ENCODE results near the gene CYP19A1. TPM values are rescaled to one million over a fixed set of nuclear protein-coding genes. Genes with fewer than 3 reads are reported as not detected.

CYP19A1 gene
- total and polyA plus RNA-seq, 7 donors = 0.10 to 0.71 (median 0.41) TPM; not detected in 4

DNA sequence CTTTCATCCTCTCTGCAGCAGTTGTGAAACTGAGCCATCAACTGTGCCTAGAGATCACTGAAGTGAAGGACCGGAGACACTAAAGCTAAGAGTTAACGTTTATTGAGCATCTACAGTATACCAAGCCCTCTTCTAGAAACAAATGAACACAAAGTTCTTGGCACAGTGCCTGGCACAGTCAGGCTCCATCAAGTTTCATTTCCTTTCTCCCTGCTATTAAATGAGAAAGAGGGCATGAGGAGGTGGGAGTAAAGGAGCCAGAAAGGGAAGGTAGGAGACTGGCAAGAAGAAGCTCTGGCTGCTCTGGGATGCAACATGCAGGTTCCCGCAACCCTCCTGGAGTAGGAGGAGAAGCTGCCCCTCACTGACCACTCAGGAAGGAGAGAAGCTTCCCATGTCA lies 30.6 kb downstream of the CYP19A1 start:
- no peaks in the 10 kb centered on the region for H3K27me3 ChIP-seq
- no peak overlapping the region for H3K4me3 ChIP-seq
- no peaks in the 10 kb centered on the region for H3K4me1 ChIP-seq
- H3K27ac ChIP-seq = no peak overlapping the region
- H3K9me3 ChIP-seq = no peaks in the 10 kb centered on the region
- DNase-seq = no peak
- intact Hi-C loops (cut with DNase I) = no loop called here
- no peak for TF ChIP-seq EP300 (IDR thresholded peaks at IDR 0.05)
- no peak for TF ChIP-seq POLR2AphosphoS5 (IDR thresholded peaks at IDR 0.05)
- TF ChIP-seq, protein P1, sequence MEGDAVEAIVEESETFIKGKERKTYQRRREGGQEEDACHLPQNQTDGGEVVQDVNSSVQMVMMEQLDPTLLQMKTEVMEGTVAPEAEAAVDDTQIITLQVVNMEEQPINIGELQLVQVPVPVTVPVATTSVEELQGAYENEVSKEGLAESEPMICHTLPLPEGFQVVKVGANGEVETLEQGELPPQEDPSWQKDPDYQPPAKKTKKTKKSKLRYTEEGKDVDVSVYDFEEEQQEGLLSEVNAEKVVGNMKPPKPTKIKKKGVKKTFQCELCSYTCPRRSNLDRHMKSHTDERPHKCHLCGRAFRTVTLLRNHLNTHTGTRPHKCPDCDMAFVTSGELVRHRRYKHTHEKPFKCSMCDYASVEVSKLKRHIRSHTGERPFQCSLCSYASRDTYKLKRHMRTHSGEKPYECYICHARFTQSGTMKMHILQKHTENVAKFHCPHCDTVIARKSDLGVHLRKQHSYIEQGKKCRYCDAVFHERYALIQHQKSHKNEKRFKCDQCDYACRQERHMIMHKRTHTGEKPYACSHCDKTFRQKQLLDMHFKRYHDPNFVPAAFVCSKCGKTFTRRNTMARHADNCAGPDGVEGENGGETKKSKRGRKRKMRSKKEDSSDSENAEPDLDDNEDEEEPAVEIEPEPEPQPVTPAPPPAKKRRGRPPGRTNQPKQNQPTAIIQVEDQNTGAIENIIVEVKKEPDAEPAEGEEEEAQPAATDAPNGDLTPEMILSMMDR (IDR thresholded peaks at IDR 0.05) = no peak
- TF ChIP-seq POLR2A (IDR thresholded peaks at IDR 0.05) = no peak
- 65 to 84% methylated on average over 3 of the region's 3 CpGs for WGBS, 2 donors
- no peaks in the 10 kb centered on the region for H3K36me3 ChIP-seq

GRCh38 chr15:51307325-51307724 lies 31.1 kb downstream of the CYP19A1 start:
- Histone ChIP-seq H3K9me3 (no peaks in the 10 kb centered on the region), H3K27ac (no peak overlapping the region), H3K4me3 (no peak overlapping the region), H3K27me3 (no peaks in the 10 kb centered on the region), H3K4me1 (no peaks in the 10 kb centered on the region), H3K36me3 (no peaks in the 10 kb centered on the region)
- 88 to 92% methylated on average over 3 of the region's 3 CpGs for WGBS, 2 donors
- intact Hi-C loops (cut with DNase I) = no loop called here
- no peak for DNase-seq
- TF ChIP-seq EP300 (IDR thresholded peaks at IDR 0.05) = no peak
- TF ChIP-seq POLR2A (IDR thresholded peaks at IDR 0.05) = no peak
- TF ChIP-seq POLR2AphosphoS5 (IDR thresholded peaks at IDR 0.05) = no peak
- TF ChIP-seq, protein P1 (IDR thresholded peaks at IDR 0.05) = no peak

DNA sequence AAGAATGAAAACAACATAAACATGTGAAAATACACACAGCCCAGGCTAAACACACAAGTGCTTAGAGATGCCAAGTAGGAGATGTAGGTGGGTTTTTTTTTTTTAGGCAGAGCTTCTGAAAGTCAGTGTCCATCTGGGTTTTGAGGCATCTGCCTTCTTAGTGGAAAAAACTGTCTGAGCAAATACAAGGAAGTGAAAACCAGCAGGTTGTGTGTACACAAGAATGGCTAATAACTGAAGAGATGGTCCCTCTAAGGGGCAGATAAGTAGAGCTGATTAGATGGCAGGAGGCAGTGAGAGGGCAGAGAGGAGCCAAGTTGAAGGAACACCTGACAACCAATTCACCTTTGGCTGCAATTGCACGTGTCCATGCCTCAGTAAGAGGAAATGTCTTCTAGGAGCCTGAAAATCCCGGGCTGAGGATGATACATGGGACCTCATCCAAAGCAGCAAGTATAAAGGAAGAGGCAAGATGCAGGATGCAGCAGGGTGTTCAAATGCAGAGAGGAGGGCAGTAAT lies 34.9 kb downstream of the CYP19A1 start:
- H3K4me3 ChIP-seq = no peak overlapping the region
- no peaks in the 10 kb centered on the region for H3K9me3 ChIP-seq
- 32 to 63% methylated on average over 2 of the region's 2 CpGs for WGBS, 2 donors
- TF ChIP-seq, protein P1 (IDR thresholded peaks at IDR 0.05) = no peak
- TF ChIP-seq POLR2AphosphoS5 (IDR thresholded peaks at IDR 0.05) (no peak), EP300 (IDR thresholded peaks at IDR 0.05) (no peak), POLR2A (IDR thresholded peaks at IDR 0.05) (no peak)
- intact Hi-C loops (cut with DNase I) = no loop called here
- H3K27ac ChIP-seq = no peak overlapping the region
- no peak for DNase-seq
- H3K27me3 ChIP-seq = no peaks in the 10 kb centered on the region
- H3K36me3 ChIP-seq = no peaks in the 10 kb centered on the region
- H3K4me1 ChIP-seq = no peaks in the 10 kb centered on the region

- WGBS, 2 donors = 88 to 92% methylated on average over 6 of the region's 6 CpGs
Measured at GRCh38 chr15:51302480-51302879, 35.9 kb downstream of the CYP19A1 start.

More at GRCh38 chr15:51302480-51302879, 35.9 kb downstream of the CYP19A1 start:
- Histone ChIP-seq H3K27me3 (no peaks in the 10 kb centered on the region), H3K4me3 (no peak overlapping the region), H3K27ac (no peak overlapping the region), H3K9me3 (no peaks in the 10 kb centered on the region), H3K36me3 (no peaks in the 10 kb centered on the region), H3K4me1 (no peaks in the 10 kb centered on the region)
- DNase-seq = no peak
- TF ChIP-seq POLR2A (IDR thresholded peaks at IDR 0.05) = no peak
- TF ChIP-seq POLR2AphosphoS5 (IDR thresholded peaks at IDR 0.05) = no peak
- TF ChIP-seq EP300 (IDR thresholded peaks at IDR 0.05) = no peak
- TF ChIP-seq, protein P1 (IDR thresholded peaks at IDR 0.05) = no peak
- intact Hi-C loops (cut with DNase I) = no loop called here

Data from sigmoid colon (tissue), 7 donors.